Testis (tissue), 2 donors: ENCODE results near the gene HTR3A.

ENCODE experiments used
- POLR2A ChIP-seq: fragments of 450-650 bp; IDR thresholded peaks from one replicate; pipeline ENCODE4 v1.6.1; 2017; ENCODE audit warnings: antibody characterized with exemption, mild to moderate bottlenecking, moderate library complexity
- TF ChIP-seq, protein P1 (sequence below), 3 experiments: fragments of 450-650 bp in 2 of 3; fragments of 200-600 bp in 1 of 3; sonication (generic) in 1 of 3; IDR thresholded peaks; one replicate each; pipeline ENCODE4 v1.5.1; 2016 to 2019; ENCODE audit warnings: antibody characterized with exemption in 3 of 3, mild to moderate bottlenecking in 2 of 3, moderate library complexity in 1 of 3

GRCh38 chr11:114036958-114037357 lies 62.0 kb downstream of the HTR3A start:
- TF ChIP-seq POLR2A = no peak
- TF ChIP-seq, protein P1, sequence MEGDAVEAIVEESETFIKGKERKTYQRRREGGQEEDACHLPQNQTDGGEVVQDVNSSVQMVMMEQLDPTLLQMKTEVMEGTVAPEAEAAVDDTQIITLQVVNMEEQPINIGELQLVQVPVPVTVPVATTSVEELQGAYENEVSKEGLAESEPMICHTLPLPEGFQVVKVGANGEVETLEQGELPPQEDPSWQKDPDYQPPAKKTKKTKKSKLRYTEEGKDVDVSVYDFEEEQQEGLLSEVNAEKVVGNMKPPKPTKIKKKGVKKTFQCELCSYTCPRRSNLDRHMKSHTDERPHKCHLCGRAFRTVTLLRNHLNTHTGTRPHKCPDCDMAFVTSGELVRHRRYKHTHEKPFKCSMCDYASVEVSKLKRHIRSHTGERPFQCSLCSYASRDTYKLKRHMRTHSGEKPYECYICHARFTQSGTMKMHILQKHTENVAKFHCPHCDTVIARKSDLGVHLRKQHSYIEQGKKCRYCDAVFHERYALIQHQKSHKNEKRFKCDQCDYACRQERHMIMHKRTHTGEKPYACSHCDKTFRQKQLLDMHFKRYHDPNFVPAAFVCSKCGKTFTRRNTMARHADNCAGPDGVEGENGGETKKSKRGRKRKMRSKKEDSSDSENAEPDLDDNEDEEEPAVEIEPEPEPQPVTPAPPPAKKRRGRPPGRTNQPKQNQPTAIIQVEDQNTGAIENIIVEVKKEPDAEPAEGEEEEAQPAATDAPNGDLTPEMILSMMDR (IDR thresholded peaks at IDR 0.05) = no peak
